RWPE1 (cell line): ENCODE data around the gene SH3BP4.
A peak's percentile ranks its signal among the peaks of the same experiment; 100 is the strongest.

Experiments used
- CTCF ChIA-PET: fragments of 350-600 bp; sonication (Branson Sonifier 250); formaldehyde crosslinking; extraction: SDS; loops from one replicate; lab custom pipeline; 2021; lab: Yijun Ruan, JAX
- POLR2A ChIA-PET: fragments of 400-600 bp; formaldehyde crosslinking; extraction: SDS; loops from one replicate; lab custom pipeline; 2020; ENCODE audit warnings: antibody characterized with exemption; ENCODE audit not compliant: low non-redundant PET; lab: Yijun Ruan, JAX
- DNase-seq: peaks from one replicate; pipeline ENCODE4 v3.0.0; 2012; ENCODE audit warnings: low spot score
- H3K27ac ChIP-seq: fragments of 450-650 bp; 2 replicates; pipeline ENCODE4 v1.5.1; 2017
- CTCF ChIP-seq: fragments of 450-650 bp; conservative IDR thresholded peaks from 2 replicates; pipeline ENCODE4 v1.5.1; 2017; ENCODE audit warnings: low read depth, mild to moderate bottlenecking

SH3BP4 gene

GRCh38 chr2:235048549-235048948, 96.7 kb downstream of the SH3BP4 start:
- ChIA-PET CTCF (interaction anchor here (0.6 to 0.7 kb wide), 3 partner anchors 41 to 554 kb away, joined by 3 to 4 read pairs (median 3); no protein-coding TSS in a partner anchor), POLR2A (interaction anchor here (0.6 kb wide), 1 partner anchor 255 kb away, joined by 4 read pairs; no protein-coding TSS in a partner anchor)
- TF ChIP-seq CTCF, result no peak
- no peak for DNase-seq
- no peak overlapping the region for H3K27ac ChIP-seq

GRCh38 chr2:235049069-235049468, 97.3 kb downstream of the SH3BP4 start:
- H3K27ac ChIP-seq, result peak overlapping the region; percentile 67
- CTCF ChIA-PET, result interaction anchor here (0.7 kb wide), 1 partner anchor 554 kb away, joined by 3 read pairs; no protein-coding TSS in a partner anchor
- TF ChIP-seq CTCF, result no peak
- POLR2A ChIA-PET, result interaction anchor here (0.6 kb wide), 1 partner anchor 256 kb away, joined by 4 read pairs; no protein-coding TSS in a partner anchor
- DNase-seq, result no peak

GRCh38 chr2:235049719-235050118, 97.9 kb downstream of the SH3BP4 start:
- TF ChIP-seq CTCF, result no peak
- POLR2A ChIA-PET, result no interaction called here
- CTCF ChIA-PET, result no interaction called here
- H3K27ac ChIP-seq, result peak overlapping the region; percentile 67
- no peak for DNase-seq

- ChIA-PET CTCF (no interaction called here), POLR2A (no interaction called here)
- H3K27ac ChIP-seq, result peak overlapping the region; percentile 67
- peak; percentile 12; the same call in 1 of the 2 replicates for TF ChIP-seq CTCF
- DNase-seq, result peak; percentile 82
Measured at GRCh38 chr2:235050980-235051351, 99.1 kb downstream of the SH3BP4 start.

- DNase-seq, result no peak
- ChIA-PET POLR2A (no interaction called here), CTCF (no interaction called here)
- no peak for TF ChIP-seq CTCF
- peak overlapping the region; percentile 67 for H3K27ac ChIP-seq
Measured at GRCh38 chr2:235051436-235052260, 99.8 kb downstream of the SH3BP4 start.

- TF ChIP-seq CTCF, result no peak
- DNase-seq, result no peak
- CTCF ChIA-PET, result interaction anchor here (0.6 kb wide), 1 partner anchor 509 kb away, joined by 5 read pairs; no protein-coding TSS in a partner anchor
- H3K27ac ChIP-seq, result peak overlapping the region; percentile 27; the same call in 1 of the 2 replicates
- POLR2A ChIA-PET, result no interaction called here
Measured at GRCh38 chr2:235052514-235053354, 100.9 kb downstream of the SH3BP4 start.
